Endothelial cell (in vitro differentiated cells): ENCODE data around the gene SKAP2. TPM values are rescaled to one million over a fixed set of nuclear protein-coding genes. Genes with fewer than 3 reads are reported as not detected.

Experiments
- DNase-seq: peaks from one replicate; pipeline ENCODE4 v3.0.0; 2021; ENCODE audit warnings: low spot score
- H3K27ac Mint-ChIP-seq: one replicate; pipeline ENCODE4 v1.8.0; 2021; ENCODE audit warnings: mixed read lengths, inconsistent platforms; ENCODE audit not compliant: unreplicated experiment
- H3K27me3 Mint-ChIP-seq: one replicate; pipeline ENCODE4 v1.8.0; 2021; ENCODE audit warnings: mild to moderate bottlenecking, moderate library complexity, mixed read lengths, inconsistent platforms; ENCODE audit not compliant: unreplicated experiment
- H3K36me3 Mint-ChIP-seq: one replicate; pipeline ENCODE4 v1.8.0; 2021; ENCODE audit warnings: mild to moderate bottlenecking, low read depth, mixed read lengths, inconsistent platforms; ENCODE audit not compliant: unreplicated experiment
- H3K4me1 Mint-ChIP-seq: one replicate; pipeline ENCODE4 v1.8.0; 2021; ENCODE audit warnings: mild to moderate bottlenecking, mixed read lengths, inconsistent platforms; ENCODE audit not compliant: unreplicated experiment
- H3K4me3 Mint-ChIP-seq: one replicate; pipeline ENCODE4 v1.8.0; 2021; ENCODE audit warnings: mild to moderate bottlenecking, mixed read lengths, inconsistent platforms; ENCODE audit not compliant: unreplicated experiment
- H3K9me3 Mint-ChIP-seq: one replicate; pipeline ENCODE4 v1.8.0; 2021; ENCODE audit warnings: mixed read lengths, inconsistent platforms; ENCODE audit not compliant: unreplicated experiment
- CTCF ChIP-seq: fragments of 200-600 bp; sonication (generic); IDR thresholded peaks from one replicate; pipeline ENCODE4 v1.5.0; 2021; ENCODE audit warnings: antibody characterized with exemption; ENCODE audit not compliant: unreplicated experiment
- total RNA-seq: library from RNA; stranded (reverse); fragmentation: NEBNext Ultra II Directional; extraction: Animal tissue kit (Norgen Biotek cat#: 25700); gene quantifications from one replicate; pipeline ENCODE4 v1.2.1, GENCODE V29; 2021; ENCODE audit not compliant: unreplicated experiment

The SKAP2 gene
- total RNA-seq, 1 donor from 2014 or later: 24.7 TPM

- no peak for TF ChIP-seq CTCF
- H3K27ac Mint-ChIP-seq: no peak overlapping the region
- no peaks in the 10 kb centered on the region for H3K9me3 Mint-ChIP-seq
- peaks cover 3% of the 10 kb centered on the region for H3K27me3 Mint-ChIP-seq
- H3K4me1 Mint-ChIP-seq: peaks cover 23% of the 10 kb centered on the region
- DNase-seq: no peak
- no peak overlapping the region for H3K4me3 Mint-ChIP-seq
- H3K36me3 Mint-ChIP-seq: no peaks in the 10 kb centered on the region
Observed at GRCh38 chr7:26862834-26863233, 1.6 kb downstream of the SKAP2 start.

GRCh38 chr7:26861050-26861449, 3.3 kb downstream of the SKAP2 start:
- Mint-ChIP-seq H3K9me3 (no peaks in the 10 kb centered on the region), H3K36me3 (no peaks in the 10 kb centered on the region), H3K4me3 (no peak overlapping the region), H3K27ac (no peak overlapping the region), H3K4me1 (peaks cover 30% of the 10 kb centered on the region), H3K27me3 (peaks cover 5% of the 10 kb centered on the region)
- DNase-seq: no peak
- no peak for TF ChIP-seq CTCF

GRCh38 chr7:26860361-26860760, 4.0 kb downstream of the SKAP2 start:
- no peak for DNase-seq
- H3K4me3 Mint-ChIP-seq: no peak overlapping the region
- H3K9me3 Mint-ChIP-seq: no peaks in the 10 kb centered on the region
- no peak for TF ChIP-seq CTCF
- no peaks in the 10 kb centered on the region for H3K36me3 Mint-ChIP-seq
- H3K27ac Mint-ChIP-seq: no peak overlapping the region
- H3K27me3 Mint-ChIP-seq: peaks cover 5% of the 10 kb centered on the region
- H3K4me1 Mint-ChIP-seq: peaks cover 30% of the 10 kb centered on the region

- TF ChIP-seq CTCF: no peak
- H3K4me1 Mint-ChIP-seq: peaks cover 30% of the 10 kb centered on the region
- H3K4me3 Mint-ChIP-seq: no peak overlapping the region
- H3K36me3 Mint-ChIP-seq: no peaks in the 10 kb centered on the region
- no peaks in the 10 kb centered on the region for H3K9me3 Mint-ChIP-seq
- no peak overlapping the region for H3K27ac Mint-ChIP-seq
- peaks cover 3% of the 10 kb centered on the region for H3K27me3 Mint-ChIP-seq
- no peak for DNase-seq
Observed at GRCh38 chr7:26859720-26860119, 4.7 kb downstream of the SKAP2 start.

- H3K27ac Mint-ChIP-seq: no peak overlapping the region
- peaks cover 26% of the 10 kb centered on the region for H3K4me1 Mint-ChIP-seq
- no peak for TF ChIP-seq CTCF
- no peak for DNase-seq
- no peak overlapping the region for H3K4me3 Mint-ChIP-seq
- H3K27me3 Mint-ChIP-seq: peaks cover 3% of the 10 kb centered on the region
- H3K9me3 Mint-ChIP-seq: no peaks in the 10 kb centered on the region
- no peaks in the 10 kb centered on the region for H3K36me3 Mint-ChIP-seq
Observed at GRCh38 chr7:26858735-26859134, 5.7 kb downstream of the SKAP2 start.
